NB4 (cell line): ENCODE results near the gene RNF14.

Experiments
- DNase-seq: peaks from one replicate; pipeline ENCODE4 v3.0.0; 2010; ENCODE audit warnings: low read depth
- H3K4me3 ChIP-seq: one replicate; pipeline ENCODE4 v1.5.1; 2011; ENCODE audit warnings: mild to moderate bottlenecking, low read depth, low read length, moderate library complexity
- CTCF ChIP-seq: IDR thresholded peaks from one replicate; pipeline ENCODE4 v1.5.1; 2012; ENCODE audit warnings: low read depth, low read length
- MAX ChIP-seq: IDR thresholded peaks from 2 replicates; pipeline ENCODE4 v1.6.1; 2011; ENCODE audit warnings: low read depth, low read length
- MYC ChIP-seq: IDR thresholded peaks from 2 replicates; pipeline ENCODE4 v1.6.1; 2011; ENCODE audit warnings: low read depth, low read length
- POLR2A ChIP-seq: IDR thresholded peaks from 2 replicates; pipeline ENCODE4 v1.6.1; 2011; ENCODE audit warnings: mild to moderate bottlenecking; ENCODE audit not compliant: insufficient read length; ENCODE audit errors: extremely low read depth

Gene RNF14

GRCh38 chr5:141958546-141959172, 10.2 kb upstream of the RNF14 start:
- no peak overlapping the region for H3K4me3 ChIP-seq
- TF ChIP-seq MAX (no peak), MYC (no peak), CTCF (no peak), POLR2A (no peak)
- DNase-seq: peak; percentile 45

- TF ChIP-seq MYC (no peak), CTCF (peak; percentile 27)
- peak; percentile 48 for DNase-seq
- H3K4me3 ChIP-seq: no peak overlapping the region
Measured at GRCh38 chr5:141960018-141960417, 8.9 kb upstream of the RNF14 start.

GRCh38 chr5:141960449-141961323, 8.2 kb upstream of the RNF14 start:
- H3K4me3 ChIP-seq: no peak overlapping the region
- TF ChIP-seq MYC (no peak), MAX (0 out of 2 replicates have a peak, but pooled peaks have one; percentile 12), CTCF (peak; percentile 75)
- peak; percentile 91 for DNase-seq

GRCh38 chr5:141961466-141961865, 7.4 kb upstream of the RNF14 start:
- no peak for DNase-seq
- no peak for TF ChIP-seq MAX
- no peak for TF ChIP-seq POLR2A
- TF ChIP-seq CTCF: no peak
- H3K4me3 ChIP-seq: no peak overlapping the region

- DNase-seq: no peak
- H3K4me3 ChIP-seq: no peak overlapping the region
- no peak for TF ChIP-seq POLR2A
- TF ChIP-seq CTCF: no peak
- TF ChIP-seq MYC: no peak
- TF ChIP-seq MAX: no peak
Measured at GRCh38 chr5:141963701-141964100, 5.2 kb upstream of the RNF14 start.
